ENCODE data around the gene GCDH. TPM values are rescaled to one million over a fixed set of nuclear protein-coding genes. Genes with fewer than 3 reads are reported as not detected.

GCDH gene
- total RNA-seq, 1 donor from 2014 or later: 40.9 TPM

- intact Hi-C loops (cut with micrococcal nuclease): loop anchor here (1.0 to 10.0 kb wide), 3 partner anchors 47 to 214 kb away; partner anchors contain the start of genes GCDH, IER2 and STX10
These were observed 47.2 kb downstream of the GCDH start, which contains the start of gene CALR for GRCh38 chr19:12937927-12938778. Gene CALR (plus strand): TSS chr19:12938609. CDS start chr19:12938680, 71 bp downstream.

DNA sequence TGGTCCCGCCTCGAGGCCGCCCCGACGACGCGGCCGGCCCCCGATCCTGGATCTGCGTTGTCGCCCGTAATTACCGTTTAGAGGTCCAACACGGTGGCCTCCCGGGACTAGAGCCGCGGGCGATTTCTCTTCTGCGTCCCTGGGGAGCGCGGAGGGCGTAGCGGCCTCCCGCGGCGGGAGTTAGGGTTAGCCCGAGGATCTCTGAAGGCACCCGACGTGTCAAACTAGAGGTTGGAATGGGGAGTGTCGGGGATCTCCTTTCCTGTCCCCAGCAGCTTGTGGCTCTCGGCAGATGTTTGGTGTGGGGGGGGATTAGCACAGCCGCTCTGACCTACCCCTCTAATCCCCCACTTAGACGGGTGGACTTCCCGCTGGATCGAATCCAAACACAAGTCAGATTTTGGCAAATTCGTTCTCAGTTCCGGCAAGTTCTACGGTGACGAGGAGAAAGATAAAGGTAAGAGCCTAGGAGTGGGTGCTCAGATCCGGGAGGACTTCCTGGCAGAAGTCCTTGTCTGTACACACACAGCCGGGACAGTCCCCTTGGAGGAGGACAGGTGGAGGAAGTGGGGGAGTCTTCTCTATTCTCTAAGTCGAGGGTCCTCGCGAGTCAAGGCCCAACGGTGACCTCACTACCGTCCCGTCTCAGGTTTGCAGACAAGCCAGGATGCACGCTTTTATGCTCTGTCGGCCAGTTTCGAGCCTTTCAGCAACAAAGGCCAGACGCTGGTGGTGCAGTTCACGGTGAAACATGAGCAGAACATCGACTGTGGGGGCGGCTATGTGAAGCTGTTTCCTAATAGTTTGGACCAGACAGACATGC is 48.0 kb downstream of the GCDH start:
- intact Hi-C loops (cut with micrococcal nuclease): loop anchor here (1.0 to 10.0 kb wide), 3 partner anchors 48 to 213 kb away; partner anchors contain the start of genes GCDH, IER2 and STX10

GRCh38 chr19:12939975-12940423 is 49.0 kb downstream of the GCDH start:
- intact Hi-C loops (cut with micrococcal nuclease): loop anchor here (5.0 to 10.0 kb wide), 3 partner anchors 175 to 1145 kb away; partner anchors contain the start of genes C19orf67, IER2 and STX10

DNA sequence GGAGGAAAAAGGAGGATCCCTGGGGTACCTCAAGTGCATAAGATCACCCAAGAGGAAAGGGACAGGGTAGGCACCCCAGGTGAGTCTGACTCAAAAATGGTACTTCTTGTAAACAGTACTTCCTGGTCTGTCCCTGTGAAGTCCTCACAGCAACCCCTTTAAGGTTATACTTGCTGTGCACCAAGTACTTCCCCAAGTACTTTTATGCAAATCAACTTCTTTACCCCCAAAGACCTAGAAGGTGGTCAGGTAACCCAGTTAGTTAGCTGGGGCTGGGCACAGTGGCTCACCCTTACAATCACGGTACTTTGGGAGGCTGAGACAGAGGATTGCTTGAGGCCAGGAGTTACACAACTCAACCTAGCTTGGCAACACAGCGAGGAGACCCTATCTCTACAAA is 49.9 kb downstream of the GCDH start:
- intact Hi-C loops (cut with micrococcal nuclease): loop anchor here (10.0 kb wide), 1 partner anchor 1144 kb away; the partner anchor contains the start of gene C19orf67

- intact Hi-C loops (cut with micrococcal nuclease): loop anchor here (10.0 kb wide), 1 partner anchor 1141 kb away; the partner anchor contains the start of gene C19orf67
These were observed 52.6 kb downstream of the GCDH start for GRCh38 chr19:12943437-12944044.

DNA sequence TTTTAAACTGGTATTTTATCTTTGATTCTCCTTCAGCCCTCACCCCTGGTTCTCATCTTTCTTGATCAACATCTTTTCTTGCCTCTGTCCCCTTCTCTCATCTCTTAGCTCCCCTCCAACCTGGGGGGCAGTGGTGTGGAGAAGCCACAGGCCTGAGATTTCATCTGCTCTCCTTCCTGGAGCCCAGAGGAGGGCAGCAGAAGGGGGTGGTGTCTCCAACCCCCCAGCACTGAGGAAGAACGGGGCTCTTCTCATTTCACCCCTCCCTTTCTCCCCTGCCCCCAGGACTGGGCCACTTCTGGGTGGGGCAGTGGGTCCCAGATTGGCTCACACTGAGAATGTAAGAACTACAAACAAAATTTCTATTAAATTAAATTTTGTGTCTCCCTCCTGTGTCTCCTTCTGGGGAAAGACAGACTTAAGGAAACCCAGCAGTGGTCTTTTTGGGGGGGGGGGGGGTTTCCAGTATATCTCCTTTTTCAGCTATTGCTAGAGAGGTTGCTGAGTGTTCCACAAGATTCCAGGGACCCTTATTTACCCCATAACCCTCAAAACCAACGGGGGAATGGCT is 53.2 kb downstream of the GCDH start:
- intact Hi-C loops (cut with micrococcal nuclease): loop anchor here (10.0 kb wide), 1 partner anchor 1141 kb away; the partner anchor contains the start of gene C19orf67

- intact Hi-C loops (cut with micrococcal nuclease): loop anchor here (1.0 to 10.0 kb wide), 3 partner anchors 20 to 1139 kb away; partner anchors contain the start of genes C19orf67 and SYCE2
These were observed 54.6 kb downstream of the GCDH start, which contains the start of gene RAD23A for GRCh38 chr19:12945479-12946091. Gene RAD23A (plus strand): TSS chr19:12945862. CDS start chr19:12945949, 87 bp downstream.

DNA sequence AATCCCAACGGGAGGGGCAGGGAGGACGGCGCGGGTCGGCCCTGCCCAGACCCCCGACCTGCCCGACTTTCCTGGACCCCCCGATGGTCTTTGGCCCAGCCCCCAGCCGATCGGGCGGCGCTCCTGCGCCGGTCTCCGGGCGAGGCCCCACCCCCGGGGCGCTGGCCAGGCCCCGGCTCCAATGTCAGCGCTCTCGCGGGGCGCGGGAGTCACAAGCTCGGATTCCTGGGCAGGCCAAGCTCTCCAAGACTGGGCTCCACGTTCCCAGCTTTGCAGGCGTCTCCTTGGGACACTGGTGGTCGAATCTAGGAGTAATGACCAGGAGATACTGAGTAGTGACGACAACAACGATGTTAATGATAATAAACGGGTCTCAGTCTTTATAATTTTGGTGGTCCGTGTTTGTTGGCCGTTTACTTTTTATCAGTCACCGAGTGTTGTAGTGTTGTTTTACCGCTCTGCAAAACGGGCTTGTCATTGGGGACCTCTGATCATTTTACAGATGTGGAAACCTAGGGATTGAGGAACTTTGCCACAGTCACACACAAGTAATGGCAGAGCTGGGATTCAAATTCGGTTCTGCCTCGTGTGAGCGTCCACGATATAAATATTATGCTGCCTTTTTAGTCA is 55.2 kb downstream of the GCDH start:
- intact Hi-C loops (cut with micrococcal nuclease): loop anchor here (10.0 kb wide), 1 partner anchor 1139 kb away; the partner anchor contains the start of gene C19orf67

DNA sequence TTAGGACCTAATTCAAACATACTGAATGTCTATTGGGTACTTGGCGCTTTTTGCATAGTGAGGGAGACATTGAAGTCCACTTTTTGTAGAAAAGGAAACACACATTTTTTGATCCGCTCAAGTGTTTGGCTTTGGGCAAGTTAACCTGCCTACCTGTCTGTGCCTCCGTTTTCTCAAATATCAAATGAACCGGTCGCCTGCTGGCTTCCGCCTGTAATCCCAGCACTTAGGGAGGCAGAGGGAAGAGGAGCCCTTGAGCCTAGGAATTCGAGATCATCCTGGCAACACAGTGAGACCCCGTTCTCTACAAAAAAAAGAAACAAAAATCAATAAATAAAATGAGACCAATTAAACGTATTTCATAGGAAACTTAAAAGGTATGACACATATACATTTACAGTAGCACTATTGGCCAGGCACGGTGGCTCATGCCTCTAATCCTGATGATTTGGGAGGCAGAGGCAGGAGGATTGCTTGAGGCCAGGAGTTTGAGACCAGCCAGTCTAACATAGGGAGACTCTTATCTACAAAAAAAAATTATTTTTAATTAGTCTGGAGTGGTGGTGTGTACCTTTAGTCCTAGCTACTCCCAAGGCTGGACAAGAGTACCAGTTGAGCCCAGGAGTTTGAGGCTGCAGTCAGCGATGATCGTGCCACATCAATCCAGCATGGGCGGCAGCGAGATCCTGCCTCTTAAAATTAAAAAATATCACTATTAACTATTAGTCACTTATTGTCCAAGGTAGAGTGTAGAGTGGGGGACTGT is 56.0 kb downstream of the GCDH start:
- intact Hi-C loops (cut with micrococcal nuclease): loop anchor here (10.0 kb wide), 1 partner anchor 1138 kb away; the partner anchor contains the start of gene C19orf67

GRCh38 chr19:12947702-12948611 is 57.0 kb downstream of the GCDH start:
- intact Hi-C loops (cut with micrococcal nuclease): loop anchor here (10.0 kb wide), 1 partner anchor 1137 kb away; the partner anchor contains the start of gene C19orf67

- intact Hi-C loops (cut with micrococcal nuclease): loop anchor here (10.0 kb wide), 1 partner anchor 1136 kb away; the partner anchor contains the start of gene C19orf67
These were observed 57.8 kb downstream of the GCDH start for GRCh38 chr19:12948612-12949362.

Other genes with a start within 250 kb of the GCDH start
- gene MAN2B1, start 224.4 kb upstream of the GCDH start, total RNA-seq: 120 and 134 TPM in 2 replicates
- 18.4 and 18.6 TPM in 2 replicates for gene WDR83, start 224.4 kb upstream of the GCDH start, total RNA-seq
- 94.8 and 101 TPM in 2 replicates for gene DHPS, start 209.3 kb upstream of the GCDH start, total RNA-seq
- not detected in 2 replicates for gene GNG14, start 203.2 kb upstream of the GCDH start, total RNA-seq
- 6.2 and 6.8 TPM in 2 replicates for gene FBXW9, start 194.5 kb upstream of the GCDH start, total RNA-seq
- 82.2 and 84.3 TPM in 2 replicates for gene TNPO2, start 167.2 kb upstream of the GCDH start, total RNA-seq
- gene TRIR, start 156.5 kb upstream of the GCDH start, total RNA-seq: 176 and 181 TPM in 2 replicates
- gene GET3, start 153.7 kb upstream of the GCDH start, total RNA-seq: 61.5 and 68.5 TPM in 2 replicates
- gene BEST2, start 139.4 kb upstream of the GCDH start, total RNA-seq: not detected in 2 replicates
- 12.0 and 14.6 TPM in 2 replicates for gene HOOK2, start 115.6 kb upstream of the GCDH start, total RNA-seq
- gene JUNB, start 99.7 kb upstream of the GCDH start, total RNA-seq: 101 and 105 TPM in 2 replicates
- gene PRDX2, start 89.4 kb upstream of the GCDH start, total RNA-seq: 278 and 282 TPM in 2 replicates
- gene THSD8, start 89.1 kb upstream of the GCDH start, total RNA-seq: 26.6 and 29.4 TPM in 2 replicates
- gene RNASEH2A, start 84.6 kb upstream of the GCDH start, total RNA-seq: 33.9 and 35.1 TPM in 2 replicates
- gene RTBDN, start 56.6 kb upstream of the GCDH start, total RNA-seq: not detected in 2 replicates
- 0.73 and 1.0 TPM in 2 replicates for gene MAST1, start 52.6 kb upstream of the GCDH start, total RNA-seq
- 22.6 and 22.7 TPM in 2 replicates for gene DNASE2, start 9.7 kb upstream of the GCDH start, total RNA-seq
- gene KLF1, start 4.0 kb upstream of the GCDH start, total RNA-seq: 0.11 and 0.32 TPM in 2 replicates
- 2.5 and 3.8 TPM in 2 replicates for gene SYCE2, start 28.1 kb downstream of the GCDH start, total RNA-seq
- gene FARSA, start 42.6 kb downstream of the GCDH start, total RNA-seq: 100 TPM in 2 replicates
- 1,104 and 1,112 TPM in 2 replicates for gene CALR, start 47.4 kb downstream of the GCDH start, total RNA-seq
- 115 and 119 TPM in 2 replicates for gene RAD23A, start 54.7 kb downstream of the GCDH start, total RNA-seq
- 17.6 and 19.6 TPM in 2 replicates for gene GADD45GIP1, start 66.1 kb downstream of the GCDH start, total RNA-seq
- not detected in 2 replicates for gene DAND5, start 78.4 kb downstream of the GCDH start, total RNA-seq
- gene NFIX, start 104.3 kb downstream of the GCDH start, total RNA-seq: 0.91 and 1.3 TPM in 2 replicates
- 7.0 and 8.8 TPM in 2 replicates for gene LYL1, start 211.7 kb downstream of the GCDH start, total RNA-seq
- gene TRMT1, start 225.6 kb downstream of the GCDH start, total RNA-seq: 68.0 TPM in 2 replicates
- gene NACC1, start 227.1 kb downstream of the GCDH start, total RNA-seq: 77.4 and 81.8 TPM in 2 replicates

All from T-helper 2 cell treated with Interferon-gamma antibody and Interleukin-4, amounts not matched to agents 100 ng/mL and 5 ng/mL, for 36 hours (primary cell).